ENCODE data around the gene ANKS1A.

DNA sequence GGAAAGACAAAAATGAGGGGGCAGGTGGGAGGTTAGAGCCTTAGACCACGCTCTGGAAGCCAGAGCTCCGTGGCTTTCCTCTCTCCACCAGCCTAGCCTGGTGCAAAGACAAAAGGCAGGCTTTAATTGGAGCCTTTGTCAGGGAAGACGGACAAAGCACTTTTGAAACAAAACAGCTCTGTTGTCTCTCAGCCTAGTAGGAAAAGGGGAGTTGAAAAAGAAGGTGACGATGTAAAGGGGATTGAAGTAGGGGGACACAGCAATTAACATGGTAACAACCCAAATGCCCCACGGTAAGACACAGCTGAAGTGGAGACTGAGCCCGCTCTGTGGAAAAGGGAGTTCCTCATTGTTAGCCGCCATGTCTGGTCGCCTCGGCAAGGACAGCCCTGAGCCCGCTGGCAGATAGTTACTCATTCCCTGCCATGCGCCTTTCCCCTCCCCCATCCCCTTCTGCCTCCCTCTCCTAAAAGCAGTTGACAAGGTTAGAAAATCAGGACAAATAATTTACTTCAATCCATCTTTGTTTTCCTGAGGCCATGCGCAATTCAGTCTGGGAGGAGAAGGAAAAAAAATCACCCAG lies 159.1 kb downstream of the ANKS1A start:
- TF ChIP-seq, protein P1, sequence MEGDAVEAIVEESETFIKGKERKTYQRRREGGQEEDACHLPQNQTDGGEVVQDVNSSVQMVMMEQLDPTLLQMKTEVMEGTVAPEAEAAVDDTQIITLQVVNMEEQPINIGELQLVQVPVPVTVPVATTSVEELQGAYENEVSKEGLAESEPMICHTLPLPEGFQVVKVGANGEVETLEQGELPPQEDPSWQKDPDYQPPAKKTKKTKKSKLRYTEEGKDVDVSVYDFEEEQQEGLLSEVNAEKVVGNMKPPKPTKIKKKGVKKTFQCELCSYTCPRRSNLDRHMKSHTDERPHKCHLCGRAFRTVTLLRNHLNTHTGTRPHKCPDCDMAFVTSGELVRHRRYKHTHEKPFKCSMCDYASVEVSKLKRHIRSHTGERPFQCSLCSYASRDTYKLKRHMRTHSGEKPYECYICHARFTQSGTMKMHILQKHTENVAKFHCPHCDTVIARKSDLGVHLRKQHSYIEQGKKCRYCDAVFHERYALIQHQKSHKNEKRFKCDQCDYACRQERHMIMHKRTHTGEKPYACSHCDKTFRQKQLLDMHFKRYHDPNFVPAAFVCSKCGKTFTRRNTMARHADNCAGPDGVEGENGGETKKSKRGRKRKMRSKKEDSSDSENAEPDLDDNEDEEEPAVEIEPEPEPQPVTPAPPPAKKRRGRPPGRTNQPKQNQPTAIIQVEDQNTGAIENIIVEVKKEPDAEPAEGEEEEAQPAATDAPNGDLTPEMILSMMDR (conservative IDR thresholded peaks at IDR 0.05; ENCODE audit: low read depth, low read length) = no peak
- no peak for TF ChIP-seq EZH2 (IDR thresholded peaks at IDR 0.05; ENCODE audit: borderline replicate concordance, low read depth, low read length, poor library complexity, severe bottlenecking)
